Calu3 (cell line): Measurements from ENCODE around the gene GIMAP5. TPM values are rescaled to one million over a fixed set of nuclear protein-coding genes. Genes with fewer than 3 reads are reported as not detected.

Experiments used
- BruUV-seq: library from RNA; stranded (reverse); fragments of 400-500 nt; replicated peaks from 2 replicates; lab custom pipeline; 2021; lab: Mats Ljungman, UMichigan
- CTCF ChIA-PET: fragments of 300-600 bp; sonication (Branson Sonifier 250); formaldehyde crosslinking; loops from one replicate; lab custom pipeline; 2022; ENCODE audit warnings: antibody characterized with exemption; lab: Charles Lee
- DNase-seq: peaks from one replicate; pipeline ENCODE4 v3.0.0; 2022
- H3K27ac Mint-ChIP-seq: one replicate; pipeline ENCODE4 v1.8.0; 2022; ENCODE audit warnings: mixed read lengths; ENCODE audit not compliant: unreplicated experiment
- H3K27me3 Mint-ChIP-seq: one replicate; pipeline ENCODE4 v1.8.0; 2022; ENCODE audit warnings: mixed read lengths; ENCODE audit not compliant: unreplicated experiment
- H3K36me3 Mint-ChIP-seq: one replicate; pipeline ENCODE4 v1.8.0; 2022; ENCODE audit warnings: mild to moderate bottlenecking, moderate library complexity, mixed read lengths; ENCODE audit not compliant: insufficient read depth, unreplicated experiment
- H3K4me1 Mint-ChIP-seq: one replicate; pipeline ENCODE4 v1.8.0; 2022; ENCODE audit warnings: mild to moderate bottlenecking, low read depth, mixed read lengths; ENCODE audit not compliant: unreplicated experiment
- H3K4me3 Mint-ChIP-seq: one replicate; pipeline ENCODE4 v1.8.0; 2022; ENCODE audit warnings: mild to moderate bottlenecking, low read depth, moderate library complexity, mixed read lengths; ENCODE audit not compliant: unreplicated experiment
- H3K9me3 Mint-ChIP-seq: one replicate; pipeline ENCODE4 v1.8.0; 2022; ENCODE audit warnings: low read depth, mixed read lengths; ENCODE audit not compliant: unreplicated experiment
- intact Hi-C: fragments of 100-400 bp; cut with micrococcal nuclease; formaldehyde crosslinking; loops from one replicate; pipeline ENCODE4 v1.10.0; 2022; ENCODE audit not compliant: unreplicated experiment
- total RNA-seq: library from RNA; stranded (reverse); gene quantifications from 2 replicates; pipeline ENCODE4 v1.2.3, GENCODE V29; 2022
- TF ChIP-seq, protein P1 (sequence below): fragments of 200-600 bp; IDR thresholded peaks from one replicate; pipeline ENCODE4 v1.8.0; 2022; ENCODE audit warnings: antibody characterized with exemption; ENCODE audit not compliant: unreplicated experiment

The GIMAP5 gene
- total RNA-seq, 1 experiment from 2014 or later = not detected

GRCh38 chr7:150754951-150755350 is 17.7 kb downstream of the GIMAP5 start:
- H3K36me3 Mint-ChIP-seq = no peaks in the 10 kb centered on the region

DNA sequence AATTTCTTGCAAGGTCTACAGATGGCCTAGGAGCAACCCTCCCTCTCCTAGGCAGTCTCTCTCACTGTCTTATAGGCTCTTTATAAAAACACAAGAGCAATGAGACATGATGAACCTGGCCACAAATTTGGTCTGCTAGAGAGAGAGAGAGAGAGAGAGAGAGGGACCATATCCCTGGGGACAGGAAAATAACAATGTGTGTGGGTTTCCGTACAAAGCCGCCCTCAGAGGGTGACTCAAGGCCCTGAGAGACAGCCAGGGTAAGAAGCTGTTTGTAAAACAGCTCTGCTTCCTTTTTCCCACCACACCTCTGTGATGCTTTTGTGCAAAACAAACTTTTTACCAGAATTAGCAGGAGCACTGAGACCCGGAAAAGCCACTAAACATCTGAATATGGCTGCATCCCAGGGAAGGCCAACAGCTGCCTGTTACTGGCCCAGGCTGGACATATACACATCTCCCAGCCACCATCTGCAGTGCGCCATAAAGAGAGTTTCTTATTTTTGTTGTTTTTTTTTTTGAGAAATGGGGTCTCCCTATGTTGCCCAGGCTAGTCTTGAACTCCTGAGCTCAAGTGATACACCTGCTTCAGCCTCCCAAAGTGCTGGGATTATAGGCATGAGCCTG is 18.4 kb downstream of the GIMAP5 start:
- H3K4me3 Mint-ChIP-seq = no peak overlapping the region
- DNase-seq = no peak
- no peaks in the 10 kb centered on the region for H3K9me3 Mint-ChIP-seq
- no peaks in the 10 kb centered on the region for H3K4me1 Mint-ChIP-seq
- H3K27ac Mint-ChIP-seq = no peak overlapping the region
- TF ChIP-seq, protein P1, sequence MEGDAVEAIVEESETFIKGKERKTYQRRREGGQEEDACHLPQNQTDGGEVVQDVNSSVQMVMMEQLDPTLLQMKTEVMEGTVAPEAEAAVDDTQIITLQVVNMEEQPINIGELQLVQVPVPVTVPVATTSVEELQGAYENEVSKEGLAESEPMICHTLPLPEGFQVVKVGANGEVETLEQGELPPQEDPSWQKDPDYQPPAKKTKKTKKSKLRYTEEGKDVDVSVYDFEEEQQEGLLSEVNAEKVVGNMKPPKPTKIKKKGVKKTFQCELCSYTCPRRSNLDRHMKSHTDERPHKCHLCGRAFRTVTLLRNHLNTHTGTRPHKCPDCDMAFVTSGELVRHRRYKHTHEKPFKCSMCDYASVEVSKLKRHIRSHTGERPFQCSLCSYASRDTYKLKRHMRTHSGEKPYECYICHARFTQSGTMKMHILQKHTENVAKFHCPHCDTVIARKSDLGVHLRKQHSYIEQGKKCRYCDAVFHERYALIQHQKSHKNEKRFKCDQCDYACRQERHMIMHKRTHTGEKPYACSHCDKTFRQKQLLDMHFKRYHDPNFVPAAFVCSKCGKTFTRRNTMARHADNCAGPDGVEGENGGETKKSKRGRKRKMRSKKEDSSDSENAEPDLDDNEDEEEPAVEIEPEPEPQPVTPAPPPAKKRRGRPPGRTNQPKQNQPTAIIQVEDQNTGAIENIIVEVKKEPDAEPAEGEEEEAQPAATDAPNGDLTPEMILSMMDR = no peak
- no TSS peak for BruUV-seq
- CTCF ChIA-PET = interaction anchor here (1.1 kb wide), 1 partner anchor 307 kb away, joined by 5 read pairs; no protein-coding TSS in a partner anchor
- no peaks in the 10 kb centered on the region for H3K36me3 Mint-ChIP-seq
- intact Hi-C loops = loop anchor here (5.0 to 10.0 kb wide), 2 partner anchors 221 to 468 kb away; no protein-coding TSS in a partner anchor
- peaks cover 33% of the 10 kb centered on the region for H3K27me3 Mint-ChIP-seq

More at GRCh38 chr7:150754951-150755350, 17.7 kb downstream of the GIMAP5 start:
- no peak overlapping the region for H3K27ac Mint-ChIP-seq
- H3K9me3 Mint-ChIP-seq = no peaks in the 10 kb centered on the region
- H3K27me3 Mint-ChIP-seq = peaks cover 40% of the 10 kb centered on the region
- intact Hi-C loops = loop anchor here (1.0 to 10.0 kb wide), 3 partner anchors 220 to 468 kb away; no protein-coding TSS in a partner anchor
- H3K4me1 Mint-ChIP-seq = no peaks in the 10 kb centered on the region
- no TSS peak for BruUV-seq
- no peak overlapping the region for H3K4me3 Mint-ChIP-seq
- TF ChIP-seq, protein P1 = no peak
- no peak for DNase-seq
- CTCF ChIA-PET = interaction anchor here (1.1 kb wide), 1 partner anchor 306 kb away, joined by 5 read pairs; no protein-coding TSS in a partner anchor

DNA sequence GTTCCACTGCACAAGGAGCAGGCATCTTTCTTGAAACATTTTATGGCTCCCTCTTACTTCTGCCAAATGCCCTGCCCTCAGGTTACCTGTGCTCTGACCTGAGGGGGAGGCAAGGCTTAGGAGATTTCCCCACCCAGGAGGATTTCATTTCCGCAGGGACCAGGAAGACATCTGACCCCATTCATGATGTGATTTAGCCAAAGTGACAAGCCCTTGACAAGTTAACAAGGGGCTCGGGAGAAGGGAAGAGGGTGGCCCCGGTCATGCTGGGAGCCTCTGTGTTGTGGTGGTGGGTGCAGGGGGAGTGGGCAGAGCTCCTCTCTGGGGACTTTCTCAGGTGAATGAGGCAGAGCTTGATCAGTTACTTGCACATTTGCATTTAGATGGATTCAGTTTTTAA is 18.9 kb downstream of the GIMAP5 start:
- Mint-ChIP-seq H3K27me3 (peaks cover 32% of the 10 kb centered on the region), H3K4me1 (no peaks in the 10 kb centered on the region), H3K9me3 (no peaks in the 10 kb centered on the region), H3K36me3 (no peaks in the 10 kb centered on the region), H3K4me3 (no peak overlapping the region), H3K27ac (no peak overlapping the region)
- no peak for DNase-seq
- BruUV-seq = no TSS peak
- TF ChIP-seq, protein P1 = no peak
- intact Hi-C loops = loop anchor here (5.0 to 10.0 kb wide), 2 partner anchors 221 to 469 kb away; no protein-coding TSS in a partner anchor
- CTCF ChIA-PET = interaction anchor here (1.1 kb wide), 1 partner anchor 307 kb away, joined by 5 read pairs; no protein-coding TSS in a partner anchor

DNA sequence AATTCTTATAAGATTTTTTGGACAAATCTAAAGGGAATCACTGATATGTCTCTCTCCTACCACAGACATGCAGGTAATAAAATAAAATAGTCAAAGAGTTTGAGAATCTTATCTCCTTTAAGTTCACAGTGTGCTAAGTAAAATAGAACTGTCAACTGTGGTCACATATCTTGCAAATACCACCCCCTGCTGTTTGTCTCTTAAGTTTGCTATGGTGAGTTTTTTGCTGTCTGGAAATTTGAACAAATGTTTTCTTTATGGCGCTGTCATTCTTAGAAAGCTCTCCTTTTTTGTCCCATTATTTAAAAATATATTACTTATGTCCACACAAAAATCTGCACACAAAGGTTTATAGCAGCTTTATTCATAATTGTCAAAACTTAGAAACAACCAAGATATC is 19.6 kb downstream of the GIMAP5 start:
- no peaks in the 10 kb centered on the region for H3K4me1 Mint-ChIP-seq
- no peaks in the 10 kb centered on the region for H3K36me3 Mint-ChIP-seq
- CTCF ChIA-PET = no interaction called here
- DNase-seq = no peak
- H3K4me3 Mint-ChIP-seq = no peak overlapping the region
- no peak overlapping the region for H3K27ac Mint-ChIP-seq
- H3K9me3 Mint-ChIP-seq = no peaks in the 10 kb centered on the region
- peaks cover 32% of the 10 kb centered on the region for H3K27me3 Mint-ChIP-seq
- intact Hi-C loops = loop anchor here (5.0 to 10.0 kb wide), 2 partner anchors 222 to 470 kb away; no protein-coding TSS in a partner anchor
- no TSS peak for BruUV-seq
- TF ChIP-seq, protein P1 = no peak
